ENCODE data around the gene LPAR3.

The LPAR3 gene

GRCh38 chr1:84888753-84889152 is 4.3 kb downstream of the LPAR3 start:
- Histone ChIP-seq H4K20me1 (no peaks in the 10 kb centered on the region), H3K27me3 (no peaks in the 10 kb centered on the region), H3K4me3 (no peak overlapping the region), H3K9ac (no peak overlapping the region), H3K4me2 (peak overlapping the region in 9 of 11 experiments; percentile 51 to 77 (median 64); a peak in 17 of 22 replicates), H3K4me1 (peaks cover 0 to 31% (median 25%) of the 10 kb centered on the region in 10 experiments; a peak in 15 of 20 replicates), H3K27ac (peak overlapping the region in 8 of 11 experiments; percentile 6 to 63 (median 51); a peak in 13 of 22 replicates), H3K9me3 (replicated peaks in 1 of 11) (peaks cover 10 to 18% (median 15%) of the 10 kb centered on the region in 11 experiments), H3K36me3 (no peaks in the 10 kb centered on the region)
- no peak for TF ChIP-seq Cebpa-rat (IDR thresholded peaks at IDR 0.05)

- Histone ChIP-seq H3K4me2 (no peak overlapping the region), H3K9me3 (replicated peaks in 1 of 11) (peaks cover 1 to 7% (median 3%) of the 10 kb centered on the region in 11 experiments), H4K20me1 (no peaks in the 10 kb centered on the region), H3K36me3 (no peaks in the 10 kb centered on the region), H3K27ac (no peak overlapping the region), H3K4me1 (peaks cover 0 to 40% (median 25%) of the 10 kb centered on the region in 10 experiments; a peak in 15 of 20 replicates), H3K27me3 (no peaks in the 10 kb centered on the region), H3K4me3 (no peak overlapping the region), H3K9ac (no peak overlapping the region)
- no peak for TF ChIP-seq Cebpa-rat (IDR thresholded peaks at IDR 0.05)
Measured at GRCh38 chr1:84887261-84887934, 5.6 kb downstream of the LPAR3 start.

GRCh38 chr1:84885469-84885868 is 7.5 kb downstream of the LPAR3 start:
- Histone ChIP-seq H3K9me3 (replicated peaks in 1 of 11) (peaks cover 0 to 16% (median 6%) of the 10 kb centered on the region in 11 experiments; a peak in 12 of 22 replicates), H3K36me3 (no peaks in the 10 kb centered on the region), H3K4me1 (peaks cover 0 to 37% (median 23%) of the 10 kb centered on the region in 10 experiments; a peak in 15 of 20 replicates), H3K9ac (no peak overlapping the region), H3K4me2 (no peak overlapping the region), H3K27me3 (no peaks in the 10 kb centered on the region), H3K4me3 (no peak overlapping the region), H3K27ac (no peak overlapping the region), H4K20me1 (no peaks in the 10 kb centered on the region)
- no peak for TF ChIP-seq Cebpa-rat (IDR thresholded peaks at IDR 0.05)

- Histone ChIP-seq H3K27ac (no peak overlapping the region), H3K9ac (no peak overlapping the region), H3K4me3 (no peak overlapping the region), H4K20me1 (no peaks in the 10 kb centered on the region), H3K4me2 (no peak overlapping the region), H3K4me1 (peaks cover 0 to 31% (median 16%) of the 10 kb centered on the region in 10 experiments; a peak in 15 of 20 replicates), H3K27me3 (no peaks in the 10 kb centered on the region), H3K9me3 (replicated peaks in 1 of 11) (peaks cover 0 to 16% (median 6%) of the 10 kb centered on the region in 11 experiments; a peak in 12 of 22 replicates), H3K36me3 (no peaks in the 10 kb centered on the region)
- no peak for TF ChIP-seq Cebpa-rat (IDR thresholded peaks at IDR 0.05)
Measured at GRCh38 chr1:84884671-84885389, 8.2 kb downstream of the LPAR3 start.

GRCh38 chr1:84883286-84883685 is 9.7 kb downstream of the LPAR3 start:
- Histone ChIP-seq H3K27ac (no peak overlapping the region), H3K4me2 (peak overlapping the region in 1 of 11 experiments; percentile 23; a peak in 1 of 22 replicates), H3K36me3 (no peaks in the 10 kb centered on the region), H3K27me3 (no peaks in the 10 kb centered on the region), H3K9ac (no peak overlapping the region), H3K4me1 (peaks cover 0 to 15% (median under 1%) of the 10 kb centered on the region in 10 experiments; a peak in 10 of 20 replicates), H4K20me1 (no peaks in the 10 kb centered on the region), H3K9me3 (replicated peaks in 1 of 11) (peaks cover 0 to 11% (median 6%) of the 10 kb centered on the region in 11 experiments; a peak in 12 of 22 replicates), H3K4me3 (no peak overlapping the region)
- TF ChIP-seq Cebpa-rat (IDR thresholded peaks at IDR 0.05) = no peak

- no peaks in the 10 kb centered on the region for H3K36me3 ChIP-seq
Measured at GRCh38 chr1:84877592-84877991, 15.4 kb downstream of the LPAR3 start.

GRCh38 chr1:84876353-84876752 is 16.7 kb downstream of the LPAR3 start:
- no peak for TF ChIP-seq Cebpa-rat (IDR thresholded peaks at IDR 0.05)

More at GRCh38 chr1:84877592-84877991, 15.4 kb downstream of the LPAR3 start:
- Histone ChIP-seq H3K4me1 (no peaks in the 10 kb centered on the region), H3K27ac (no peak overlapping the region), H3K9ac (no peak overlapping the region), H3K9me3 (replicated peaks in 1 of 11) (peaks cover 0 to 11% (median 6%) of the 10 kb centered on the region in 11 experiments; a peak in 12 of 22 replicates), H4K20me1 (no peaks in the 10 kb centered on the region), H3K4me2 (no peak overlapping the region), H3K27me3 (no peaks in the 10 kb centered on the region), H3K4me3 (no peak overlapping the region)
- no peak for TF ChIP-seq Cebpa-rat (IDR thresholded peaks at IDR 0.05)

GRCh38 chr1:84873366-84873765 is 19.6 kb downstream of the LPAR3 start:
- Histone ChIP-seq H3K9me3 (replicated peaks in 1 of 11) (no peaks in the 10 kb centered on the region), H3K9ac (no peak overlapping the region)
- TF ChIP-seq Cebpa-rat (IDR thresholded peaks at IDR 0.05) = no peak

More at GRCh38 chr1:84876353-84876752, 16.7 kb downstream of the LPAR3 start:
- Histone ChIP-seq H3K27ac (no peak overlapping the region), H3K4me2 (no peak overlapping the region), H3K4me3 (no peak overlapping the region), H4K20me1 (no peaks in the 10 kb centered on the region), H3K36me3 (no peaks in the 10 kb centered on the region), H3K27me3 (no peaks in the 10 kb centered on the region), H3K4me1 (no peaks in the 10 kb centered on the region), H3K9ac (no peak overlapping the region), H3K9me3 (replicated peaks in 1 of 11) (peaks cover 0 to 3% (median 0%) of the 10 kb centered on the region in 11 experiments; a peak in 4 of 22 replicates)

GRCh38 chr1:84872696-84873355 is 20.2 kb downstream of the LPAR3 start:
- H3K36me3 ChIP-seq = no peaks in the 10 kb centered on the region
- no peak overlapping the region for H3K4me3 ChIP-seq
- H3K9me3 ChIP-seq (replicated peaks in 1 of 11) = no peaks in the 10 kb centered on the region
- TF ChIP-seq Cebpa-rat (IDR thresholded peaks at IDR 0.05) = no peak
- H3K4me2 ChIP-seq = no peak overlapping the region
- H3K4me1 ChIP-seq = no peaks in the 10 kb centered on the region
- H3K9ac ChIP-seq = no peak overlapping the region
- H3K27ac ChIP-seq = no peak overlapping the region
- H3K27me3 ChIP-seq = no peaks in the 10 kb centered on the region
- H4K20me1 ChIP-seq = no peaks in the 10 kb centered on the region

More at GRCh38 chr1:84873366-84873765, 19.6 kb downstream of the LPAR3 start:
- H3K27me3 ChIP-seq = no peaks in the 10 kb centered on the region
- no peaks in the 10 kb centered on the region for H4K20me1 ChIP-seq
- no peaks in the 10 kb centered on the region for H3K36me3 ChIP-seq
- H3K4me1 ChIP-seq = no peaks in the 10 kb centered on the region
- H3K27ac ChIP-seq = no peak overlapping the region
- H3K4me2 ChIP-seq = no peak overlapping the region
- H3K4me3 ChIP-seq = no peak overlapping the region

Measured in BLaER1 treated with 17β-estradiol and CSF1 and Interleukin-3, amounts not matched to agents 10 nM and 100 nM (cell line).